GM12878 (cell line): ENCODE measurements around the gene ACE. TPM values are rescaled to one million over a fixed set of nuclear protein-coding genes. Genes with fewer than 3 reads are reported as not detected.

ENCODE experiments used
- ATAC-seq: fragments of 200-7000 bp; cut with Tn5 transposase; 3 replicates; pipeline ENCODE4 v1.9.1; 2020; ENCODE audit warnings: mild to moderate bottlenecking, moderate library complexity
- BruUV-seq: library from RNA; stranded (reverse); fragments of 400-500 nt; replicated peaks from 2 replicates; lab custom pipeline; 2021; lab: Mats Ljungman, UMichigan
- CTCF ChIA-PET: fragments of 300-600 bp; sonication (Branson Sonifier 250); formaldehyde crosslinking; extraction: SDS; loops from one replicate; lab custom pipeline; 2021; ENCODE audit warnings: inconsistent platforms; lab: Yijun Ruan, JAX
- POLR2A ChIA-PET: fragments of 350-600 bp; formaldehyde crosslinking; extraction: SDS; loops from one replicate; lab custom pipeline; 2021; ENCODE audit warnings: inconsistent platforms; lab: Charles Lee
- RAD21 ChIA-PET: fragments of 300-600 bp; sonication (Branson Sonifier 250); formaldehyde crosslinking; loops from one replicate; lab custom pipeline; 2023; ENCODE audit warnings: antibody characterized with exemption; ENCODE audit not compliant: unreplicated experiment; lab: Charles Lee
- SMC1A ChIA-PET: fragments of 300-600 bp; sonication (Branson Sonifier 250); formaldehyde crosslinking; loops from one replicate; lab custom pipeline; 2023; ENCODE audit not compliant: unreplicated experiment, uncharacterized antibody; lab: Charles Lee
- DNase-seq: peaks from one replicate; pipeline ENCODE4 v3.0.0-alpha.2; 2011; ENCODE audit warnings: low read depth, low spot score
- FAIRE-seq: peaks from 3 replicates; lab custom pipeline; 2011; peaks lifted over from hg19 to GRCh38; lab: Jason Lieb, UNC
- H2AFZ ChIP-seq: 2 replicates; pipeline ENCODE4 v1.6.0; 2011; ENCODE audit warnings: low read depth, low read length, control low read depth; ENCODE audit not compliant: control insufficient read depth
- H3K27ac ChIP-seq: 2 replicates; pipeline ENCODE4 v1.5.1; 2011; ENCODE audit warnings: control low read depth; ENCODE audit not compliant: control insufficient read depth, insufficient read depth
- H3K27me3 ChIP-seq, 2 experiments: replicated peaks in 1 of 2; 2 replicates each; pipeline versions ENCODE4 v1.6.0 to v1.6.1; 2011; ENCODE audit warnings: low read length in 1 of 2; ENCODE audit not compliant: control insufficient read depth in 2 of 2, insufficient read depth in 2 of 2
- H3K36me3 ChIP-seq, 2 experiments: 2 replicates each; pipeline ENCODE4 v1.5.1; 2011; ENCODE audit warnings: low read length in 1 of 2; ENCODE audit not compliant: control insufficient read depth in 2 of 2, insufficient read depth in 2 of 2
- H3K4me1 ChIP-seq: 2 replicates; pipeline ENCODE4 v1.6.1; 2011; ENCODE audit warnings: mild to moderate bottlenecking, low read length, moderate library complexity, mixed read lengths; ENCODE audit not compliant: control insufficient read depth, insufficient read depth
- H3K4me2 ChIP-seq: 2 replicates; pipeline ENCODE4 v1.6.0; 2011; ENCODE audit warnings: control low read depth; ENCODE audit not compliant: control insufficient read depth, insufficient read depth
- H3K4me3 ChIP-seq: fragments of 200-600 bp; sonication (generic); 2 replicates; pipeline ENCODE4 v1.5.1; 2016
- H3K79me2 ChIP-seq: 2 replicates; pipeline ENCODE4 v1.6.0; 2011; ENCODE audit warnings: low read length; ENCODE audit not compliant: control insufficient read depth, insufficient read depth
- H3K9ac ChIP-seq: 2 replicates; pipeline ENCODE4 v1.8.0; 2011; ENCODE audit warnings: low read length, control low read depth, mixed read lengths; ENCODE audit not compliant: control insufficient read depth, insufficient read depth
- H3K9me3 ChIP-seq: replicated peaks from 3 replicates; pipeline ENCODE4 v1.5.1; 2011; ENCODE audit warnings: mild to moderate bottlenecking, low read length; ENCODE audit not compliant: control insufficient read depth, insufficient read depth
- H4K20me1 ChIP-seq: 2 replicates; pipeline ENCODE4 v1.6.0; 2011; ENCODE audit not compliant: control insufficient read depth, insufficient read depth
- BMI1 ChIP-seq: fragments of 450-650 bp; IDR thresholded peaks from 2 replicates; pipeline ENCODE4 v1.6.1; 2016; ENCODE audit warnings: mild to moderate bottlenecking, moderate library complexity, borderline replicate concordance
- CBX3 ChIP-seq: fragments of 200-600 bp; sonication (generic); IDR thresholded peaks from 2 replicates; pipeline ENCODE4 v1.6.1; 2016; ENCODE audit warnings: low read depth, borderline replicate concordance
- CREB1 ChIP-seq: IDR thresholded peaks from 2 replicates; pipeline ENCODE4 v1.6.1; 2012; ENCODE audit warnings: low read depth, mild to moderate bottlenecking, inconsistent platforms
- MYB ChIP-seq: fragments of 150-350 bp; IDR thresholded peaks from 2 replicates; pipeline ENCODE4 v1.6.1; 2014; ENCODE audit warnings: mild to moderate bottlenecking, low read depth, low read length, borderline replicate concordance
- NFYB ChIP-seq: IDR thresholded peaks from 2 replicates; pipeline ENCODE4 v1.6.1; 2011; ENCODE audit warnings: low read depth, mild to moderate bottlenecking, low read length, improper control_type of control experiment, moderate library complexity; ENCODE audit not compliant: insufficient read depth
- NKRF ChIP-seq: fragments of 450-650 bp; conservative IDR thresholded peaks from 2 replicates; pipeline ENCODE4 v1.6.1; 2017; ENCODE audit warnings: mild to moderate bottlenecking, moderate library complexity
- RCOR1 ChIP-seq: conservative IDR thresholded peaks from 2 replicates; pipeline ENCODE4 v1.6.1; 2012; ENCODE audit warnings: low read depth, low read length, improper control_type of control experiment
- SIN3A ChIP-seq: IDR thresholded peaks from 2 replicates; pipeline ENCODE4 v1.6.1; 2012; ENCODE audit warnings: low read depth, low read length, improper control_type of control experiment
- SMC3 ChIP-seq: IDR thresholded peaks from 2 replicates; pipeline ENCODE4 v1.6.1; 2011; ENCODE audit warnings: low read length, improper control_type of control experiment, borderline replicate concordance
- STAT3 ChIP-seq: IDR thresholded peaks from 2 replicates; pipeline ENCODE4 v1.6.1; 2011; ENCODE audit warnings: low read depth, low read length, improper control_type of control experiment
- ZNF622 ChIP-seq: fragments of 450-650 bp; IDR thresholded peaks from 2 replicates; pipeline ENCODE4 v1.6.1; 2017; ENCODE audit warnings: mild to moderate bottlenecking, inconsistent platforms
- WGBS: methylation state at CpG from one replicate; pipeline ENCODE4 v1.1.6; 2016; ENCODE audit warnings: low lambda C conversion rate; ENCODE audit not compliant: insufficient replicate concordance, insufficient coverage; ENCODE audit errors: missing lambda C conversion rate; 5-methylcytosine and 5-hydroxymethylcytosine counted together
- in situ Hi-C: fragments of 300-500 bp; cut with MboI; formaldehyde crosslinking; loops from 9 replicates; pipeline ENCODE4 v1.14.3; 2018; ENCODE audit warnings: mixed read lengths
- intact Hi-C: fragments of 100-400 bp; cut with micrococcal nuclease; formaldehyde crosslinking; loops from one replicate; pipeline ENCODE4 v1.14.2; 2022; ENCODE audit not compliant: unreplicated experiment
- polyA plus RNA-seq, 11 experiments: library from polyadenylated mRNA; depleted of rRNA in 4 of 11; unstranded in 6 of 11; stranded (reverse) in 5 of 11; fragments of >200 nt; fragmentation: Nextera tagmentation in 4 of 11; fragmentation: Illumina TruSeq in 1 of 11; extraction: Ambion mirVana in 4 of 11; extraction: Trizol in 1 of 11; gene quantifications; 1 replicate in 1 of 11; 2 replicates in 10 of 11; pipeline versions ENCODE4 v1.2.1 to v1.2.3, GENCODE V29; 2011 to 2016; ENCODE audit warnings: inconsistent platforms in 2 of 11, missing spikeins in 2 of 11, low read depth in 1 of 11
- total RNA-seq, 4 experiments: library from RNA; depleted of rRNA in 3 of 4; stranded (reverse); fragments of >200 nt in 3 of 4; fragmentation: Illumina TruSeq in 1 of 4; extraction: Trizol in 1 of 4; gene quantifications; 2 replicates each; pipeline versions ENCODE4 v1.2.1 to v1.2.3, GENCODE V29; 2013 to 2021

ACE gene
- total and polyA plus RNA-seq, 10 of the 15 experiments (the other 5 are each of a cell fraction or from before 2014, with no cell fraction given) = 0.46 TPM; not detected in 9

- ATAC-seq (no peak), FAIRE-seq (no peak), DNase-seq (no peak)
- Histone ChIP-seq H3K4me1 (peaks cover 14% of the 10 kb centered on the region), H3K9me3 (no peaks in the 10 kb centered on the region), H3K4me3 (no peak overlapping the region), H3K9ac (no peak overlapping the region), H3K27ac (no peak overlapping the region), H3K79me2 (no peaks in the 10 kb centered on the region), H4K20me1 (no peaks in the 10 kb centered on the region), H3K27me3 (no peaks in the 10 kb centered on the region), H2AFZ (no peak overlapping the region), H3K4me2 (no peak overlapping the region), H3K36me3 (no peaks in the 10 kb centered on the region)
- ChIA-PET RAD21 (interaction anchor here (1.0 to 3.3 kb wide), 3 partner anchors 36 to 169 kb away, joined by 4 to 19 read pairs (median 9); no protein-coding TSS in a partner anchor), POLR2A (interaction anchor here (0.5 kb wide), 1 partner anchor 721 kb away, joined by 3 read pairs; no protein-coding TSS in a partner anchor), SMC1A (interaction anchor here (0.9 to 4.2 kb wide), 6 partner anchors 10 to 169 kb away, joined by 3 to 14 read pairs (median 4); no protein-coding TSS in a partner anchor), CTCF (interaction anchor here (0.7 to 7.7 kb wide), 6 partner anchors 16 to 169 kb away, joined by 3 to 43 read pairs (median 4); no protein-coding TSS in a partner anchor)
- WGBS = 74% methylated on average over 6 of the region's 6 CpGs
- TF ChIP-seq SIN3A = no peak
- no peak for TF ChIP-seq RCOR1
- TF ChIP-seq ZNF622 = no peak
- TF ChIP-seq SMC3 = no peak
- no peak for TF ChIP-seq BMI1
- TF ChIP-seq CBX3 = no peak
- no peak for TF ChIP-seq NFYB
- no peak for TF ChIP-seq NKRF
- no peak for TF ChIP-seq MYB
- TF ChIP-seq CREB1 = no peak
- TF ChIP-seq STAT3 = no peak
- intact Hi-C loops = loop anchor here (5.0 kb wide), 1 partner anchor 34 kb away; the partner anchor contains the start of gene ACE
- in situ Hi-C loops = loop anchor here (25.0 kb wide), 1 partner anchor 394 kb away; the partner anchor contains the start of genes FTSJ3, PSMC5 and SMARCD2
- no TSS peak for BruUV-seq
These were observed 33.8 kb upstream of the ACE start for GRCh38 chr17:63443053-63443452.
